Astrocyte of the cerebellum (primary cell): ENCODE results near the gene CASKIN2.

ENCODE experiments used
- DNase-seq: peaks from one replicate; pipeline ENCODE4 v3.0.0-alpha.2; 2011; ENCODE audit warnings: low read depth
- H3K4me3 ChIP-seq: 2 replicates; pipeline ENCODE4 v1.5.1; 2011; ENCODE audit warnings: mild to moderate bottlenecking, low read depth, low read length, moderate library complexity
- in situ Hi-C: cut with HindIII; loops from 2 replicates; pipeline ENCODE4 v1.10.0; 2017; ENCODE audit warnings: low sequenced_read_pairs
- TF ChIP-seq, protein P1 (sequence below): IDR thresholded peaks from 2 replicates; pipeline ENCODE4 v1.5.1; 2012; ENCODE audit warnings: low read length, low read depth, moderate library complexity, mild to moderate bottlenecking; ENCODE audit errors: missing control alignments

Gene CASKIN2

GRCh38 chr17:75511610-75512575, 3.4 kb downstream of the CASKIN2 start:
- in situ Hi-C loops, result no loop called here
- no peak overlapping the region for H3K4me3 ChIP-seq
- TF ChIP-seq, protein P1, sequence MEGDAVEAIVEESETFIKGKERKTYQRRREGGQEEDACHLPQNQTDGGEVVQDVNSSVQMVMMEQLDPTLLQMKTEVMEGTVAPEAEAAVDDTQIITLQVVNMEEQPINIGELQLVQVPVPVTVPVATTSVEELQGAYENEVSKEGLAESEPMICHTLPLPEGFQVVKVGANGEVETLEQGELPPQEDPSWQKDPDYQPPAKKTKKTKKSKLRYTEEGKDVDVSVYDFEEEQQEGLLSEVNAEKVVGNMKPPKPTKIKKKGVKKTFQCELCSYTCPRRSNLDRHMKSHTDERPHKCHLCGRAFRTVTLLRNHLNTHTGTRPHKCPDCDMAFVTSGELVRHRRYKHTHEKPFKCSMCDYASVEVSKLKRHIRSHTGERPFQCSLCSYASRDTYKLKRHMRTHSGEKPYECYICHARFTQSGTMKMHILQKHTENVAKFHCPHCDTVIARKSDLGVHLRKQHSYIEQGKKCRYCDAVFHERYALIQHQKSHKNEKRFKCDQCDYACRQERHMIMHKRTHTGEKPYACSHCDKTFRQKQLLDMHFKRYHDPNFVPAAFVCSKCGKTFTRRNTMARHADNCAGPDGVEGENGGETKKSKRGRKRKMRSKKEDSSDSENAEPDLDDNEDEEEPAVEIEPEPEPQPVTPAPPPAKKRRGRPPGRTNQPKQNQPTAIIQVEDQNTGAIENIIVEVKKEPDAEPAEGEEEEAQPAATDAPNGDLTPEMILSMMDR, result no peak
- DNase-seq, result no peak

DNA sequence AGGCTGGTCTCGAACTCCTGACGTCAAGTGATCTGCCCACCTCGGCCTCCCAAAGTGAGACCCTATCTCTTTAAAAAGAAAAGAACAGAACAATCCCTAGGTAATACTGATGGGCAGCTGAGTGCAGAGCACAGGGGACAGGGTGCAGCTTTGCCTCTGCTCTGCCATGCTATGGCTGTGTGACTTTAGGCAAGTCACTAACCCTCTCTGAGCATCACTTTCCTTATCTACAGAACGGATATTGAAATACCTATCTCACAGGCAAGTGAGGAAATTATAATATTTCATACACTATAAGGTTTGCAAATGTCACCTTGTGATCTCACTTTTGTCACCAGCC, 4.1 kb downstream of the CASKIN2 start:
- H3K4me3 ChIP-seq, result no peak overlapping the region
- in situ Hi-C loops, result no loop called here
- TF ChIP-seq, protein P1, result no peak
- DNase-seq, result no peak

GRCh38 chr17:75509528-75510258, 5.6 kb downstream of the CASKIN2 start:
- TF ChIP-seq, protein P1, result no peak
- H3K4me3 ChIP-seq, result no peak overlapping the region
- DNase-seq, result no peak
- in situ Hi-C loops, result no loop called here

DNA sequence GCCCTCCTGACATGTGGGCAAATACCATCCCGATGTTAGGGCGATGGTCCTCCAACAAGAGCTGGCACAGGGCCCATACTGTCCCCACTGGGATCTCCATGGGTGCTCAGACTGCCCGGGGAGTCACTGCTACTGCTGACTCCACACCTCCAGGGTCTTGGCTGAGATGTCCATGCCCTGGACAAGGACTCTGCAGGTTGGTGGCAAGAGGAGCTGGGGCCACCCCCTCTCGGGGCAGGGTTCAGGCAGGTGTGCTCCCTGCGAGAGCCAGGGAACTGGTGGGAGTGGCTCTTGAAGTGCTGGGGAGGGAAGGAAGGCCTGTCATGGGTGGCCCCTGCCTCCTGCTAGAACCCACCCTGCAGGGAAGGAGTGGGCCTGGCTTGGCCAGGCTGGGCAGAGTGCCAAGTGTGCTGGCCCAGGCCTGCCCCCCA, 6.4 kb downstream of the CASKIN2 start:
- in situ Hi-C loops, result no loop called here
- TF ChIP-seq, protein P1, result no peak
- no peak for DNase-seq
- H3K4me3 ChIP-seq, result no peak overlapping the region

DNA sequence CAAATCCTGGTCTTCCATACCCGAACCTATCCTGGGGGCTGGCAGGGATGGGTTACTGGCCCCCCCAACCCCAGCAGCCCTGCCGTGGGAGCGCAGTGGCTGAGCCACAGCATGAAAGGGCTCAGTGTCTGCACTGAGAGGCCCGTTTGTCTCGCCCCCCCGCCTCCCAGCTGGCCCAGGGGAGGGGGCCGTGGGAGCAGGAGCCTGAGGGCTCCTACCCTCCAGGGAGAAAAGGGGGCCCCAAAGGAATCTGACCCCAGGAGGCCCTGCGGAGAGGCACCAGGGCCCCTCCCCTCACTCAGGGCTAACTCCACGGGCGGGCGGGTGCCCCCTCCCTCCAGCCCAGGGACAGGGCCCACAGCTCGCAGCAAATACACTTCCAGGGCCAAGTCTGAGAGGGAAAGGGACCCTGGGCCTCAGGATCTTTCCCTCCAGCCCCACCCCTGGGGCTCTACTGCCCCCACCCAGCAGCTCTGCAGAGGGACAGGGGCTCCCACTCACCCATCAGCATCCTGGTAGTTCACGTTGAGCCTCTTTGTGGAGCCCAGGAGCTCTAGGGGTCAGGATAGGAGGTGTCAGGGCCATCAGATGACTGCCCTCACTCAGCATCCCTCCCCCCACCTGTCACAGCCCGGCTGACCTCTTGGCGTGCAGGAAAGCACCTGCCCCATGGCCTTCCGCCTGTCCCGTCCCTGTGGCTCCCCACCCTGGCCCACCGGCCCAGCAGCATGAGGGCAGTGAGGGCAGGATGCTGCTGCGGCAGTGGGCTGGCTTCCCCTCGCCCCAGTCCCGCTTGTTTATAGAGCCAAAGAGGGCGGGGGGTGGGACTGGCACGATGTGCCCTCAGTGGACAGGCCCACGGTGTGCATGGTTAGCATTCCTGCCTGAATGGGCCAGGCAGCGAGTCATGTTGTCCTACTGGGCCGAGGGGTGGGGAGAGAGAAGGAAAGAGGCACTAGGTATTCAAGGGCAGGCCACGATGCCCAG, 7.3 kb downstream of the CASKIN2 start:
- no peak overlapping the region for H3K4me3 ChIP-seq
- in situ Hi-C loops, result no loop called here
- DNase-seq, result no peak
- TF ChIP-seq, protein P1, result no peak

- in situ Hi-C loops, result no loop called here
- H3K4me3 ChIP-seq, result no peak overlapping the region
- TF ChIP-seq, protein P1, result no peak
- no peak for DNase-seq
These were observed 8.4 kb downstream of the CASKIN2 start for GRCh38 chr17:75506888-75507287.
